Fibroblast of lung (primary cell): Measurements from ENCODE around the gene PFDN6.

Experiments used
- CTCF ChIP-seq, 2 donors: IDR thresholded peaks in 1 of 2; conservative IDR thresholded peaks in 1 of 2; 1 replicate in 1 of 2; 2 replicates in 1 of 2; pipeline ENCODE4 v1.5.1; 2011 to 2012; ENCODE audit warnings: low read length in 2 of 2, control low read depth in 1 of 2, inconsistent platforms in 1 of 2, low read depth in 1 of 2, mild to moderate bottlenecking in 1 of 2
- EZH2 ChIP-seq: IDR thresholded peaks from 2 replicates; pipeline ENCODE4 v1.5.1; 2012; ENCODE audit warnings: low read length, control low read depth, mild to moderate bottlenecking; ENCODE audit errors: missing control alignments

GRCh38 chr6:33297956-33298772 lies 8.8 kb downstream of the PFDN6 start:
- TF ChIP-seq CTCF (conservative IDR thresholded peaks at IDR 0.05 in 1 of 2, IDR thresholded peaks at IDR 0.05 in 1 of 2; ENCODE audit: low read depth in 1 of 2, low read length in 2 of 2) (no peak), EZH2 (no peak)
